GM10266 (cell line): ENCODE measurements around the gene ANTXR2.
"Not testable (repeated sequence)": the region's sequence is repeated elsewhere in the genome, so short reads cannot be mapped to it uniquely, and the experiment has no call there.

Source experiments
- DNase-seq: peaks from one replicate; pipeline ENCODE4 v3.0.0; 2012; ENCODE audit errors: extremely low spot score
- CTCF ChIP-seq: IDR thresholded peaks from 2 replicates; pipeline ENCODE4 v1.5.1; 2012; ENCODE audit warnings: mild to moderate bottlenecking, low read depth; ENCODE audit not compliant: control insufficient read depth, insufficient read depth; ENCODE audit errors: missing control alignments

Gene ANTXR2

GRCh38 chr4:79991601-79992000 is 81.4 kb downstream of the ANTXR2 start:
- TF ChIP-seq CTCF, result no peak
- no peak for DNase-seq

- DNase-seq, result not testable (repeated sequence)
Measured at GRCh38 chr4:79991100-79991499, 81.9 kb downstream of the ANTXR2 start.

GRCh38 chr4:79987401-79987800 is 85.6 kb downstream of the ANTXR2 start:
- TF ChIP-seq CTCF, result no peak

GRCh38 chr4:79983431-79983830 is 89.6 kb downstream of the ANTXR2 start:
- no peak for TF ChIP-seq CTCF
- no peak for DNase-seq

More at GRCh38 chr4:79987401-79987800, 85.6 kb downstream of the ANTXR2 start:
- DNase-seq, result no peak

- no peak for DNase-seq
- no peak for TF ChIP-seq CTCF
Measured at GRCh38 chr4:79982601-79983322, 90.3 kb downstream of the ANTXR2 start.

- no peak for DNase-seq
- TF ChIP-seq CTCF, result no peak
Measured at GRCh38 chr4:79980448-79980847, 92.6 kb downstream of the ANTXR2 start.

- no peak for DNase-seq
- TF ChIP-seq CTCF, result no peak
Measured at GRCh38 chr4:79979785-79980437, 93.1 kb downstream of the ANTXR2 start.
